A673 (cell line): ENCODE measurements around the gene ACSM3. TPM values are rescaled to one million over a fixed set of nuclear protein-coding genes. Genes with fewer than 3 reads are reported as not detected.
"Not testable (repeated sequence)": the region's sequence is repeated elsewhere in the genome, so short reads cannot be mapped to it uniquely, and the experiment has no call there.

Experiments used
- BruUV-seq: library from RNA; stranded (reverse); fragments of 400-500 nt; replicated peaks from 2 replicates; lab custom pipeline; 2021; lab: Mats Ljungman, UMichigan
- CTCF ChIA-PET: fragments of 300-600 bp; sonication (Branson Sonifier 250); formaldehyde crosslinking; loops from one replicate; lab custom pipeline; 2022; ENCODE audit warnings: antibody characterized with exemption; lab: Charles Lee
- POLR2A ChIA-PET: fragments of 300-600 bp; sonication (Branson Sonifier 250); formaldehyde crosslinking; loops from one replicate; lab custom pipeline; 2022; ENCODE audit warnings: antibody characterized with exemption; ENCODE audit not compliant: low non-redundant PET; lab: Charles Lee
- DNase-seq: peaks from one replicate; pipeline ENCODE4 v3.0.0-alpha.2; 2015; ENCODE audit warnings: low spot score
- H3K27ac ChIP-seq: fragments of 200-600 bp; sonication (generic); 2 replicates; pipeline ENCODE4 v1.5.1; 2016; ENCODE audit warnings: mixed run types, low read depth, mild to moderate bottlenecking, mixed read lengths, antibody characterized with exemption, low read length; ENCODE audit not compliant: poor library complexity, severe bottlenecking
- H3K27me3 ChIP-seq: fragments of 200-600 bp; sonication (generic); replicated peaks from 2 replicates; pipeline ENCODE4 v1.6.1; 2017; ENCODE audit warnings: mixed run types, low read depth, mild to moderate bottlenecking, mixed read lengths, antibody characterized with exemption, low read length; ENCODE audit not compliant: insufficient read depth, poor library complexity
- H3K36me3 ChIP-seq: fragments of 200-600 bp; sonication (generic); 2 replicates; pipeline ENCODE4 v1.6.1; 2016; ENCODE audit warnings: mixed run types, mild to moderate bottlenecking, mixed read lengths, antibody characterized with exemption, low read length; ENCODE audit not compliant: insufficient read depth, poor library complexity, severe bottlenecking
- H3K4me1 ChIP-seq: fragments of 200-600 bp; sonication (generic); 2 replicates; pipeline ENCODE4 v1.6.1; 2017; ENCODE audit warnings: mixed run types, mild to moderate bottlenecking, mixed read lengths, antibody characterized with exemption, low read length; ENCODE audit not compliant: insufficient read depth, poor library complexity, severe bottlenecking
- H3K4me3 ChIP-seq: fragments of 200-600 bp; sonication (generic); 2 replicates; pipeline ENCODE4 v1.5.1; 2016; ENCODE audit warnings: low read depth, mixed run types, mild to moderate bottlenecking, mixed read lengths, low read length; ENCODE audit not compliant: poor library complexity, severe bottlenecking
- H3K9me3 ChIP-seq: fragments of 200-600 bp; sonication (generic); 2 replicates; pipeline ENCODE4 v1.6.1; 2016; ENCODE audit warnings: mixed run types, low read depth, mild to moderate bottlenecking, mixed read lengths, antibody characterized with exemption, low read length; ENCODE audit not compliant: poor library complexity, severe bottlenecking
- EZH2 ChIP-seq: fragments of 200-600 bp; sonication (generic); IDR thresholded peaks from 2 replicates; pipeline ENCODE4 v1.6.1; 2017; ENCODE audit warnings: borderline replicate concordance, low read depth, mild to moderate bottlenecking, mixed read lengths, antibody characterized with exemption, low read length; ENCODE audit not compliant: poor library complexity, severe bottlenecking
- intact Hi-C: fragments of 100-400 bp; cut with micrococcal nuclease; formaldehyde crosslinking; loops from one replicate; pipeline ENCODE4 v1.10.0; 2022; ENCODE audit not compliant: unreplicated experiment
- total RNA-seq: library from RNA; stranded (reverse); gene quantifications from 2 replicates; pipeline ENCODE4 v1.2.3, GENCODE V29; 2021
- TF ChIP-seq, protein P1 (sequence below): fragments of 300-800, 200-600 bp; sonication (generic); conservative IDR thresholded peaks from 2 replicates; pipeline ENCODE4 v1.5.1; 2017; ENCODE audit warnings: low read depth, mild to moderate bottlenecking, antibody characterized with exemption, low read length, moderate library complexity, mixed read lengths

Gene ACSM3
- total RNA-seq, 1 experiment from 2014 or later = not detected

DNA sequence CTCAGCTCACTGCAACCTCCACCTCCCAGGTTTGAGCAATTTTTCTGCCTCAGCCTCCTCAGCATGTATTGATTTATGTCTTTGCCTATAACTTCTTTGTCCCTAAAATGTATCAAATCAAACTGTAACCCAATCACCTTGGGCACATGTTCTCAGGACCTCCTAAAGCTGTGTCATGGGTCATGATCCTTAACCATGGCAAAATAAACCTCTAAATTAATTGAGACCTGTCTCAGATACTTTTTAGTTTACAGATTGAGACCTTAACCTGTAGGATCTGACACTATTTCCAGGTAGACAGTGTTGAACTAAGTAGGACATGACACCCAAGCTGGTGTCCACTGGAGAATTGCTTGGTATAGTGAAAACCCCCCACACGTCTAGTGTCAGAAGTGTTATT is 2.6 kb upstream of the ACSM3 start:
- intact Hi-C loops = no loop called here
- BruUV-seq = no TSS peak
- no peaks in the 10 kb centered on the region for H3K36me3 ChIP-seq
- H3K9me3 ChIP-seq = peaks cover 4% of the 10 kb centered on the region
- DNase-seq = no peak
- no peak overlapping the region for H3K27ac ChIP-seq
- H3K4me3 ChIP-seq = no peak overlapping the region
- H3K4me1 ChIP-seq = peaks cover 4% of the 10 kb centered on the region
- POLR2A ChIA-PET = no interaction called here
- CTCF ChIA-PET = no interaction called here
- H3K27me3 ChIP-seq = peaks cover 14% of the 10 kb centered on the region
- TF ChIP-seq EZH2 = no peak
- TF ChIP-seq, protein P1, sequence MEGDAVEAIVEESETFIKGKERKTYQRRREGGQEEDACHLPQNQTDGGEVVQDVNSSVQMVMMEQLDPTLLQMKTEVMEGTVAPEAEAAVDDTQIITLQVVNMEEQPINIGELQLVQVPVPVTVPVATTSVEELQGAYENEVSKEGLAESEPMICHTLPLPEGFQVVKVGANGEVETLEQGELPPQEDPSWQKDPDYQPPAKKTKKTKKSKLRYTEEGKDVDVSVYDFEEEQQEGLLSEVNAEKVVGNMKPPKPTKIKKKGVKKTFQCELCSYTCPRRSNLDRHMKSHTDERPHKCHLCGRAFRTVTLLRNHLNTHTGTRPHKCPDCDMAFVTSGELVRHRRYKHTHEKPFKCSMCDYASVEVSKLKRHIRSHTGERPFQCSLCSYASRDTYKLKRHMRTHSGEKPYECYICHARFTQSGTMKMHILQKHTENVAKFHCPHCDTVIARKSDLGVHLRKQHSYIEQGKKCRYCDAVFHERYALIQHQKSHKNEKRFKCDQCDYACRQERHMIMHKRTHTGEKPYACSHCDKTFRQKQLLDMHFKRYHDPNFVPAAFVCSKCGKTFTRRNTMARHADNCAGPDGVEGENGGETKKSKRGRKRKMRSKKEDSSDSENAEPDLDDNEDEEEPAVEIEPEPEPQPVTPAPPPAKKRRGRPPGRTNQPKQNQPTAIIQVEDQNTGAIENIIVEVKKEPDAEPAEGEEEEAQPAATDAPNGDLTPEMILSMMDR = no peak

DNA sequence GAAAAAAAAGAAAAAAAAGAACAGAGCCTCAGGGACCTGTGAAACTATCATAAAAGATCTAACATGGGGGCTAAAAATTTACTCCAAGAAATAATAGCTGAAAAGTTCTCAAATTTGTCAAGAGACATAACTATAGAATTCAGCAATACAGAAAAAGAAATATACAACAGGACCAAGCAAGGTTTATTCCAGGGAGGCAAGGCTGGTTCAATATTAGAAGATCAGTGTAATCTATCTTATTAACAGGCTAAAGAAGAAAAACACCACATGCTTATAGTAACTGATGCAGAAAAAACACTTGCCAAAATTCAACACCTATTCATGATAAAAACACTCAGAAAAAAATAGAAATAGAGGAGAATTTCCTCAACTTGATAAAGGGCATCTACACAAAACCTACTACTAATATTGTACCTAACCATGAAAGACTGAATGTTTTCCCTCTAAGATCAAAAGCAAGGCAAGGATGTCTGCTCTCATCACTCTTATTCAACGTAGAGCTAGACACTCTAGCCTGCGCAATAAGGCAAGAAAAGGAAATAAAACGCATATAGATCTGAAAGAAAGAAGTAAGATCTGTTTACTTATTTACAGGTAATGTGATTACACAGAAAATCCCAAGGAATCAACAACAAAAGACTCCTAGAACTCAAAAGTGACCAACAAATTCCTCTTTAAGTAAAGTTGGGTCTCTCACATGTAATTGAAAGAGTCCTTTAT is 1.2 kb upstream of the ACSM3 start:
- Histone ChIP-seq H3K27ac (no peak overlapping the region), H3K36me3 (no peaks in the 10 kb centered on the region), H3K4me1 (peaks cover 4% of the 10 kb centered on the region), H3K4me3 (no peak overlapping the region), H3K27me3 (peaks cover 15% of the 10 kb centered on the region), H3K9me3 (peaks cover 4% of the 10 kb centered on the region)
- no peak for TF ChIP-seq EZH2
- TF ChIP-seq, protein P1 = no peak
- intact Hi-C loops = no loop called here
- CTCF ChIA-PET = no interaction called here
- DNase-seq = no peak
- POLR2A ChIA-PET = no interaction called here
- BruUV-seq = no TSS peak

DNA sequence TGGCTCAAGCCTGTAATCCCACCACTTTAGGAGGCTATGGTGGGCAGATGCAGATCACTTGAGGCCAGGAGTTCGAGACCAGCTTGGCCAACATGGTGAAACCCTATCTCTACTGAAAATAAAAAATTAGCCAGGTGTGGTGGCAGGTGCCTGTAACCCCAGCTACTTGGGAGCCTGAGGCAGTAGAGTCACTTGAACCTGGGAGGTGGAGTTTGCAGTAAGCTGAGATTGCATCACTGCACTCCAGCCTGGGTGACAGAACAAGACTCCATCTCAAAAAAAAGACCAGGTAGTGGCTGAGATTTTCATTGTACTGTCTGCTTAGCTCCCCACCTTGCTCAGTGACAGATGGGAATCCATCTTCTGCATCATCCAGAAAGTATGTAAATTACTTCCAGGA is 634 bp downstream of the ACSM3 start:
- BruUV-seq, CTCF ChIA-PET, DNase-seq, H3K4me3 ChIP-seq, intact Hi-C loops, H3K9me3 ChIP-seq, H3K36me3 ChIP-seq, H3K27ac ChIP-seq, POLR2A ChIA-PET, H3K4me1 ChIP-seq: not testable (repeated sequence)
- peaks cover 15% of the 10 kb centered on the region for H3K27me3 ChIP-seq

DNA sequence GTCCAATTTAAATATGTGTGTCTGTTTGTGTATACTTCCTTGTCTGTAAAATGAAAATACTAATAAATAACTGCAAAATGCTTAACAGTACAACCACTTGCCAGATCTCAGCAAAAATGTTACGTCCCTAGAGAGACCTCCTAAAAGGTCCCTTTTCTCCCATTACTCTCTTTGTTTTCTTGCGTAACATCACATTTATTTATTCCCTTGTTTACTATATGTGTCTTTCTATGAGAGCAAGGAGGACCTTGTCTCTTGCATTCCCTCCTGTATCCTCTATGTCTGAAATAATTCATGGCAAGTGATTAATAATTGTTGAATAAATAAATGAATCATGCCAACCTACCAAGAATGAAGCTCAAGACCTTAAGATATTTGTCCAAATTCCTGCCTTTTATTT is 1.9 kb downstream of the ACSM3 start:
- Histone ChIP-seq H3K36me3 (no peaks in the 10 kb centered on the region), H3K4me1 (peaks cover 4% of the 10 kb centered on the region), H3K27me3 (peaks cover 15% of the 10 kb centered on the region), H3K4me3 (no peak overlapping the region), H3K27ac (no peak overlapping the region), H3K9me3 (peaks cover 4% of the 10 kb centered on the region)
- BruUV-seq = no TSS peak
- ChIA-PET POLR2A (no interaction called here), CTCF (no interaction called here)
- DNase-seq = no peak
- no peak for TF ChIP-seq EZH2
- TF ChIP-seq, protein P1 = no peak
- intact Hi-C loops = no loop called here
